Astrocyte (in vitro differentiated cells and primary cell): ENCODE measurements around the gene CD177. TPM values are rescaled to one million over a fixed set of nuclear protein-coding genes. Genes with fewer than 3 reads are reported as not detected.
"Not testable (repeated sequence)": the region's sequence is repeated elsewhere in the genome, so short reads cannot be mapped to it uniquely, and the experiment has no call there.

Experiments used
- DNase-seq: peaks from one replicate; pipeline ENCODE4 v3.0.0-alpha.2; 2010; ENCODE audit warnings: low read depth
- FAIRE-seq: peaks from 2 replicates; lab custom pipeline; 2011; peaks lifted over from hg19 to GRCh38; lab: Jason Lieb, UNC
- H2AFZ ChIP-seq: 2 replicates; pipeline ENCODE4 v1.6.0; 2012; ENCODE audit warnings: low read depth, low read length, inconsistent platforms
- H3K27ac ChIP-seq: 2 replicates; pipeline ENCODE4 v1.5.1; 2011; ENCODE audit warnings: low read depth, low read length, inconsistent platforms
- H3K27me3 ChIP-seq: 2 replicates; pipeline ENCODE4 v1.6.0; 2011; ENCODE audit warnings: low read length, inconsistent platforms; ENCODE audit not compliant: insufficient read depth
- H3K36me3 ChIP-seq: 2 replicates; pipeline ENCODE4 v1.5.1; 2011; ENCODE audit warnings: low read length, inconsistent platforms; ENCODE audit not compliant: insufficient read depth
- H3K4me1 ChIP-seq: 2 replicates; pipeline ENCODE4 v1.5.1; 2011; ENCODE audit warnings: low read length, inconsistent platforms; ENCODE audit not compliant: insufficient read depth
- H3K4me2 ChIP-seq: 2 replicates; pipeline ENCODE4 v1.6.0; 2012; ENCODE audit warnings: low read length, inconsistent platforms
- H3K4me3 ChIP-seq: 2 replicates; pipeline ENCODE4 v1.5.1; 2011; ENCODE audit warnings: low read depth, mild to moderate bottlenecking, low read length, inconsistent platforms; ENCODE audit not compliant: insufficient read depth
- H3K79me2 ChIP-seq: 2 replicates; pipeline ENCODE4 v1.6.0; 2012; ENCODE audit warnings: mild to moderate bottlenecking, low read length, inconsistent platforms; ENCODE audit not compliant: insufficient read depth
- H3K9ac ChIP-seq: 2 replicates; pipeline ENCODE4 v1.6.0; 2012; ENCODE audit warnings: mild to moderate bottlenecking, low read length, inconsistent platforms
- H3K9me3 ChIP-seq: 2 replicates; pipeline ENCODE4 v1.5.1; 2012; ENCODE audit warnings: low read depth, mild to moderate bottlenecking, low read length, inconsistent platforms; ENCODE audit not compliant: insufficient read depth
- H4K20me1 ChIP-seq: 2 replicates; pipeline ENCODE4 v1.6.0; 2012; ENCODE audit warnings: low read length, inconsistent platforms; ENCODE audit not compliant: insufficient read depth
- H3K27ac Mint-ChIP-seq: one replicate; pipeline ENCODE4 v1.8.0; 2021; ENCODE audit warnings: mild to moderate bottlenecking, mixed read lengths; ENCODE audit not compliant: unreplicated experiment
- H3K27me3 Mint-ChIP-seq: one replicate; pipeline ENCODE4 v1.8.0; 2021; ENCODE audit warnings: low read depth, mixed read lengths; ENCODE audit not compliant: unreplicated experiment
- H3K36me3 Mint-ChIP-seq: one replicate; pipeline ENCODE4 v1.8.0; 2021; ENCODE audit warnings: low read depth, mixed read lengths; ENCODE audit not compliant: unreplicated experiment
- H3K4me1 Mint-ChIP-seq: one replicate; pipeline ENCODE4 v1.8.0; 2021; ENCODE audit warnings: low read depth, mixed read lengths; ENCODE audit not compliant: unreplicated experiment
- H3K4me3 Mint-ChIP-seq: one replicate; pipeline ENCODE4 v1.8.0; 2021; ENCODE audit warnings: mild to moderate bottlenecking, moderate library complexity, mixed read lengths; ENCODE audit not compliant: unreplicated experiment
- H3K9me3 Mint-ChIP-seq: one replicate; pipeline ENCODE4 v1.8.0; 2021; ENCODE audit warnings: mild to moderate bottlenecking, mixed read lengths; ENCODE audit not compliant: unreplicated experiment
- EZH2 ChIP-seq: IDR thresholded peaks from 2 replicates; pipeline ENCODE4 v1.6.1; 2012; ENCODE audit warnings: mild to moderate bottlenecking, low read length, inconsistent platforms; ENCODE audit not compliant: insufficient read depth
- total RNA-seq: library from RNA; stranded (reverse); gene quantifications from 2 replicates; pipeline ENCODE4 v1.2.1, GENCODE V29; 2021
- TF ChIP-seq, protein P1 (sequence below): IDR thresholded peaks from 2 replicates; pipeline ENCODE4 v1.5.1; 2011; ENCODE audit warnings: low read depth, mild to moderate bottlenecking, inconsistent platforms, low read length, moderate library complexity; ENCODE audit not compliant: insufficient read depth

The CD177 gene
- total RNA-seq, 1 donor from 2014 or later: not detected

DNA sequence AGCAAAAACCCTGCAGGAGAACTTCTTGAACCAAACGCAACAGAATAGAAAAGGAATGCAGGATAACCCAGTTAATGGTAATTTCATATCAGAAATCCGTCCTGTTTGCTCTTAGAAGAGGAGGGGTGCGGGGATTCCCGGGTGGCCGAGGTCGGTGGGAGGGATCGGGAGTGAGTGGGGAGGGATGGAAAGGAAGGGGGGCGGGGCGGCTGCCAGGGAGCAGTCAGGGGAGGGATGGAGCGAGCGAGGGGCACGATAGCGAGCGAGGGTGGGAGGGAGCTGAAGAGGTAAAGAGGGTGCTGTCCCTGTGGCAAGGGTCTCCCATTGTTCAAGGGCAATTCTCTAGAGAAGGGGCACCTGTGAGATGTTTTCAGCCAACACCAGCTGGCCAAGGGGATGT, 26.5 kb downstream of the CD177 start:
- FAIRE-seq (no peak), DNase-seq (no peak)
- Histone ChIP-seq H3K27ac (no peak overlapping the region), H3K4me3 (no peak overlapping the region), H3K4me2 (no peak overlapping the region), H3K9ac (no peak overlapping the region), H3K9me3 (no peaks in the 10 kb centered on the region), H3K27me3 (no peaks in the 10 kb centered on the region), H3K36me3 (no peaks in the 10 kb centered on the region), H4K20me1 (no peaks in the 10 kb centered on the region), H2AFZ (no peak overlapping the region), H3K4me1 (no peaks in the 10 kb centered on the region), H3K79me2 (no peaks in the 10 kb centered on the region)
- Mint-ChIP-seq H3K4me1 (no peaks in the 10 kb centered on the region), H3K9me3 (no peaks in the 10 kb centered on the region), H3K27ac (no peak overlapping the region), H3K36me3 (no peaks in the 10 kb centered on the region), H3K4me3 (no peak overlapping the region), H3K27me3 (peaks cover 8% of the 10 kb centered on the region)
- TF ChIP-seq EZH2: no peak

DNA sequence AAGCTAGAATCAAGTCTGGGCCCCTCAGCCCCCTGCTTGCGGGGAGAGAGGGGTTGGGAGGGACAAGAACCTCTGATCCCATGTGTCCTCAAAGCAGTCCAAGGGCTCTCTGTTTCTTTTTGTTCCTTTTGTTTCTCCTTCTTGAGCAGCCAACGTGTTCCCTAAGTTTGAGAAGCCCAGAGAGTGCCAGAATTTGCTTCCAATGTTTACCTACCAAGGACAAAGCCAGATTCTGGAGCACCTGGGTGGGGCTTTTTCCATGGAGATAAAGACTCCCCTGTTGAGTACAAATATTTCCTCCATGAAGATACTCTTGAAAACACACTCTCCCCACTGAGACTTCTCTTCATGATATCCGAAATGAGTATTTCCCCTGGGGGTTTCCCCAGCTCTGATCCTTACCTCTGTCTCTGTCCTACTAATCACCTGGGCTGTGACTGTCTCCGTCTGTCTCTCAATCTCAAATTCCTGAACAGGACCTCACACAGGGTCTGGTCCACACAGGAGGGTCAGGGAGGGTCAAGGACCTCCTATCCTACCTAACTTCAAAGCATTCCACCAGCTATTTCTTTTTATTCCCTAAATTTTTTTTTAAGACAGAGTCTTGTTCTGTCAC, 27.4 kb downstream of the CD177 start:
- Histone ChIP-seq H3K4me3 (no peak overlapping the region), H4K20me1 (no peaks in the 10 kb centered on the region), H3K4me2 (no peak overlapping the region), H3K36me3 (no peaks in the 10 kb centered on the region), H3K27me3 (no peaks in the 10 kb centered on the region), H3K9me3 (no peaks in the 10 kb centered on the region), H3K79me2 (no peaks in the 10 kb centered on the region), H3K4me1 (no peaks in the 10 kb centered on the region), H3K9ac (no peak overlapping the region), H2AFZ (no peak overlapping the region), H3K27ac (no peak overlapping the region)
- Mint-ChIP-seq H3K27me3 (peaks cover 8% of the 10 kb centered on the region), H3K36me3 (no peaks in the 10 kb centered on the region), H3K4me3 (no peak overlapping the region), H3K27ac (no peak overlapping the region), H3K4me1 (no peaks in the 10 kb centered on the region), H3K9me3 (no peaks in the 10 kb centered on the region)
- no peak for DNase-seq
- TF ChIP-seq, protein P1, sequence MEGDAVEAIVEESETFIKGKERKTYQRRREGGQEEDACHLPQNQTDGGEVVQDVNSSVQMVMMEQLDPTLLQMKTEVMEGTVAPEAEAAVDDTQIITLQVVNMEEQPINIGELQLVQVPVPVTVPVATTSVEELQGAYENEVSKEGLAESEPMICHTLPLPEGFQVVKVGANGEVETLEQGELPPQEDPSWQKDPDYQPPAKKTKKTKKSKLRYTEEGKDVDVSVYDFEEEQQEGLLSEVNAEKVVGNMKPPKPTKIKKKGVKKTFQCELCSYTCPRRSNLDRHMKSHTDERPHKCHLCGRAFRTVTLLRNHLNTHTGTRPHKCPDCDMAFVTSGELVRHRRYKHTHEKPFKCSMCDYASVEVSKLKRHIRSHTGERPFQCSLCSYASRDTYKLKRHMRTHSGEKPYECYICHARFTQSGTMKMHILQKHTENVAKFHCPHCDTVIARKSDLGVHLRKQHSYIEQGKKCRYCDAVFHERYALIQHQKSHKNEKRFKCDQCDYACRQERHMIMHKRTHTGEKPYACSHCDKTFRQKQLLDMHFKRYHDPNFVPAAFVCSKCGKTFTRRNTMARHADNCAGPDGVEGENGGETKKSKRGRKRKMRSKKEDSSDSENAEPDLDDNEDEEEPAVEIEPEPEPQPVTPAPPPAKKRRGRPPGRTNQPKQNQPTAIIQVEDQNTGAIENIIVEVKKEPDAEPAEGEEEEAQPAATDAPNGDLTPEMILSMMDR: no peak
- TF ChIP-seq EZH2: no peak
- FAIRE-seq: no peak

DNA sequence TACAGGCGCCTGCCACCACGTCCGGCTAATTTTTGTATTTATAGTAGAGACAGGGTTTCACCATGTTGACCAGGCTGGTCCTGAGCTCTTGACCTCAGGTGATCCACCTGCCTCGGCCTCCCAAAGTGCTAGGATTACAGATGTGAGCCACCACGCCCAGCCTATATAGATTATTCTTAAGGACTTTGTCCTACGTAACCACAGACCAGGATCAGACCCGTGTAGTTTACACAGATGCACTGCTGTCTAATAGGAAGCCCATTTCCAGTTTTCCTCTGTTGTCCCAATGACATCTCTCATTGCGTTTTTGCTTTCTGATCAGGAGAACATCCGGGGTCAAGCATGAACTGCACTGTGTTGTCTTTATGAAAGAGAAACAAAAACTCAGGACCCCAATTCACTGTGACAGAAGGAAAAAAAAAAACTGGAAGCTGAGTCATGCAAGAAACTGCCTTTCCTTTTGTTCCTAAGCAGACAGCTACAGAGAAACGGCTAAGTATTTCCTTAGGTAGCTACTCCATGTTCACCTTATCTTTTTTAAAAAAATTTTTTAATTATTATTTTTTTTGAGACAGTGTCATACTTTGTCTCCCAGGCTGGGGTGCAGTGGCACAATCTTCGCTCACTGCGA, 29.2 kb downstream of the CD177 start:
- not testable (repeated sequence) for H3K27ac ChIP-seq, H3K36me3 Mint-ChIP-seq, H3K4me3 ChIP-seq, H3K79me2 ChIP-seq, H4K20me1 ChIP-seq, H3K4me2 ChIP-seq, H2AFZ ChIP-seq, FAIRE-seq, DNase-seq, H3K4me1 Mint-ChIP-seq, H3K36me3 ChIP-seq, H3K9me3 ChIP-seq, H3K27ac Mint-ChIP-seq, H3K9me3 Mint-ChIP-seq, H3K27me3 Mint-ChIP-seq, H3K4me3 Mint-ChIP-seq, H3K9ac ChIP-seq, H3K27me3 ChIP-seq, H3K4me1 ChIP-seq

DNA sequence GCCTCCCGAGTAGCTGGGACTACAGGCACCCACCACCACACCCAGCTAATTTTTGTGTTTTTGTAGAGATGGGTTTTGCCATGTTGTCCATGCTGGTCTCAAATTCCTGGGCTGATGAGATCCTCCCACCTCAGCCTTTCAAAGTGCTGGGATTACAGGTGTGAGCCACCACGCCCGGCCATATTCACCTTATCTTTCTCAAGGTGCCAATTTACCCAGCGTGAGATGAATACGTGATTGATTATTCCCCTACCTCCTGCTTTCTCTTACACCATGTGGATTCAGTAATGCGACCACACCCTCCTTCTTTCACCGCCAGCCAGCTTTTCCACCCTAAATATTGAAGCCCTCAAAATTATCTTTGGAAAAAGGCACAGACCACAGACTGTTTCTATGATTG, 29.8 kb downstream of the CD177 start:
- H3K36me3 Mint-ChIP-seq, H3K27me3 ChIP-seq, H3K27me3 Mint-ChIP-seq, H3K27ac ChIP-seq, H3K9ac ChIP-seq, H3K9me3 ChIP-seq, H3K4me1 Mint-ChIP-seq, H3K79me2 ChIP-seq, FAIRE-seq, H3K4me2 ChIP-seq, H3K4me1 ChIP-seq, H3K4me3 Mint-ChIP-seq, DNase-seq, H3K9me3 Mint-ChIP-seq, H3K36me3 ChIP-seq, H3K27ac Mint-ChIP-seq, H2AFZ ChIP-seq, H4K20me1 ChIP-seq, H3K4me3 ChIP-seq: not testable (repeated sequence)

DNA sequence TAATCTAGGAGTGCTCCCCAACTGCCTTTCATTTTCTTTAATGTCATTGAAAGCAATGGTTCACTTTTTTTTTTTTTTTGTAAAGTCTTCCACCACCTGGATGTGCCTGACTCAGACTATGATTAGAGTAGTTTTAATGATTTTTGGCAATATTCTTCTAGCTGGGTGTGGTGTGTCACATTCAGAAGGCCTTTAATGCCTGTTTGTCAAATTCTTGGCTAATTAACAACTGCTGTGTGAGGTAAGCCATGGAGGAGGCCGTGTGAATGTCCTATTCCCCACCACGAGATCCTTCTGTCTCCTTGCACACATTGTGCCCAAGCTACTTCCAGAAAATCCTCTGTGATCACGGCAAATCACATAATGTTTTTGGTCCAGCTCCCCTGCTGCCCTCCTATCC, 30.3 kb downstream of the CD177 start:
- not testable (repeated sequence) for H3K36me3 ChIP-seq, H3K4me3 Mint-ChIP-seq, H3K4me1 ChIP-seq, H3K27me3 Mint-ChIP-seq, H3K4me1 Mint-ChIP-seq, H3K4me3 ChIP-seq, FAIRE-seq, H3K9me3 Mint-ChIP-seq, H4K20me1 ChIP-seq, H3K27ac Mint-ChIP-seq, H2AFZ ChIP-seq, H3K79me2 ChIP-seq, H3K9ac ChIP-seq, DNase-seq, H3K27ac ChIP-seq, H3K9me3 ChIP-seq, H3K36me3 Mint-ChIP-seq, H3K4me2 ChIP-seq, H3K27me3 ChIP-seq
